ENCODE measurements around the gene HIVEP1. TPM values are rescaled to one million over a fixed set of nuclear protein-coding genes. Genes with fewer than 3 reads are reported as not detected.

Gene HIVEP1
- total RNA-seq, 8 experiments from 2014 or later: 15.0 to 54.8 (median 16.5) TPM

- 85 to 100% (median 99%) methylated on average over 2 to 4 of the region's 4 CpGs for WGBS, 10 experiments
- H3K4me1 ChIP-seq (replicated peaks in 1 of 2): peaks cover 0 to 7% of the 10 kb centered on the region in 2 donors
- no peak overlapping the region for H3K27ac ChIP-seq
- H3K4me3 ChIP-seq: no peak overlapping the region
- in situ Hi-C loops (cut with MboI; ENCODE audit: low pct_unique_long_range_greater_than_20kb in 2 of 9, low sequenced_read_pairs in 9 of 9, unreplicated experiment in 9 of 9): no loop called here
- no peak for ATAC-seq (replicated peaks in 6 of 8)
These were observed 14.0 kb downstream of the HIVEP1 start for GRCh38 chr6:12026120-12026519.

- Histone ChIP-seq H3K4me3 (no peak overlapping the region), H3K4me1 (replicated peaks in 1 of 2) (peaks cover 0 to 7% of the 10 kb centered on the region in 2 donors), H3K27ac (no peak overlapping the region)
- ATAC-seq (replicated peaks in 6 of 8): no peak
- in situ Hi-C loops (cut with MboI; ENCODE audit: low pct_unique_long_range_greater_than_20kb in 2 of 9, low sequenced_read_pairs in 9 of 9, unreplicated experiment in 9 of 9): no loop called here
- 100% methylated on average over 1 of the region's 1 CpG; no CpG with 5 or more reads in 3 of the 10 experiments for WGBS, 10 experiments
These were observed 14.7 kb downstream of the HIVEP1 start for GRCh38 chr6:12026833-12027232.

- peak in 4 of 8 experiments; percentile 27 to 96 (median 47) for ATAC-seq (replicated peaks in 6 of 8)
- in situ Hi-C loops (cut with MboI; ENCODE audit: low pct_unique_long_range_greater_than_20kb in 2 of 9, low sequenced_read_pairs in 9 of 9, unreplicated experiment in 9 of 9): no loop called here
- Histone ChIP-seq H3K4me1 (replicated peaks in 1 of 2) (peaks cover 0 to under 1% of the 10 kb centered on the region in 2 donors), H3K4me3 (no peak overlapping the region), H3K27ac (no peak overlapping the region)
- WGBS, 10 experiments: 20 to 100% (median 77%) methylated on average over 1 to 4 of the region's 4 CpGs
These were observed 16.1 kb downstream of the HIVEP1 start for GRCh38 chr6:12028213-12028612.

- no peak overlapping the region for H3K4me3 ChIP-seq
- H3K4me1 ChIP-seq (replicated peaks in 1 of 2): peaks cover 3 to 5% of the 10 kb centered on the region in 2 donors
- in situ Hi-C loops (cut with MboI; ENCODE audit: low pct_unique_long_range_greater_than_20kb in 2 of 9, low sequenced_read_pairs in 9 of 9, unreplicated experiment in 9 of 9): no loop called here
- H3K27ac ChIP-seq: no peak overlapping the region
- 90 to 100% (median 96%) methylated on average over 2 to 4 of the region's 4 CpGs for WGBS, 10 experiments
- no peak for ATAC-seq (replicated peaks in 6 of 8)
These were observed 18.0 kb downstream of the HIVEP1 start for GRCh38 chr6:12029979-12030737.

- Histone ChIP-seq H3K4me3 (no peak overlapping the region), H3K27ac (no peak overlapping the region), H3K4me1 (replicated peaks in 1 of 2) (peaks cover 3 to 5% of the 10 kb centered on the region in 2 donors)
- 77 to 100% (median 100%) methylated on average over 1 to 2 of the region's 2 CpGs; no CpG with 5 or more reads in 1 of the 10 experiments for WGBS, 10 experiments
- in situ Hi-C loops (cut with MboI; ENCODE audit: low pct_unique_long_range_greater_than_20kb in 2 of 9, low sequenced_read_pairs in 9 of 9, unreplicated experiment in 9 of 9): no loop called here
- no peak for ATAC-seq (replicated peaks in 6 of 8)
These were observed 19.0 kb downstream of the HIVEP1 start for GRCh38 chr6:12030993-12031550.

GRCh38 chr6:12032783-12033573, 20.9 kb downstream of the HIVEP1 start:
- peaks cover 3 to 9% of the 10 kb centered on the region in 2 donors for H3K4me1 ChIP-seq (replicated peaks in 1 of 2)
- no peak overlapping the region for H3K4me3 ChIP-seq
- WGBS, 10 experiments: 61 to 100% (median 89%) methylated on average over 2 to 8 of the region's 8 CpGs
- in situ Hi-C loops (cut with MboI; ENCODE audit: low pct_unique_long_range_greater_than_20kb in 2 of 9, low sequenced_read_pairs in 9 of 9, unreplicated experiment in 9 of 9): no loop called here
- H3K27ac ChIP-seq: no peak overlapping the region
- ATAC-seq (replicated peaks in 6 of 8): no peak

- in situ Hi-C loops (cut with MboI; ENCODE audit: low pct_unique_long_range_greater_than_20kb in 2 of 9, low sequenced_read_pairs in 9 of 9, unreplicated experiment in 9 of 9): no loop called here
- ATAC-seq (replicated peaks in 6 of 8): peak in 4 of 8 experiments; percentile 29 to 67 (median 32)
These were observed 21.7 kb downstream of the HIVEP1 start for GRCh38 chr6:12033770-12034169.

GRCh38 chr6:12034349-12034748, 22.2 kb downstream of the HIVEP1 start:
- no peak overlapping the region for H3K4me3 ChIP-seq
- no peak overlapping the region for H3K27ac ChIP-seq
- in situ Hi-C loops (cut with MboI; ENCODE audit: low pct_unique_long_range_greater_than_20kb in 2 of 9, low sequenced_read_pairs in 9 of 9, unreplicated experiment in 9 of 9): no loop called here
- 54 to 100% (median 80%) methylated on average over 1 to 3 of the region's 3 CpGs; no CpG with 5 or more reads in 1 of the 10 experiments for WGBS, 10 experiments
- peak in 1 of 8 experiments; percentile 57 for ATAC-seq (replicated peaks in 6 of 8)
- H3K4me1 ChIP-seq (replicated peaks in 1 of 2): peaks cover 3 to 9% of the 10 kb centered on the region in 2 donors

More at GRCh38 chr6:12033770-12034169, 21.7 kb downstream of the HIVEP1 start:
- Histone ChIP-seq H3K4me1 (replicated peaks in 1 of 2) (peaks cover 3 to 9% of the 10 kb centered on the region in 2 donors), H3K4me3 (no peak overlapping the region), H3K27ac (no peak overlapping the region)
- WGBS, 10 experiments: 33 to 100% (median 77%) methylated on average over 1 to 4 of the region's 4 CpGs; no CpG with 5 or more reads in 1 of the 10 experiments

- peak in 3 of 8 experiments; percentile 25 to 49 (median 37) for ATAC-seq (replicated peaks in 6 of 8)
- in situ Hi-C loops (cut with MboI; ENCODE audit: low pct_unique_long_range_greater_than_20kb in 2 of 9, low sequenced_read_pairs in 9 of 9, unreplicated experiment in 9 of 9): no loop called here
- WGBS, 10 experiments: 67 to 100% (median 88%) methylated on average over 3 to 5 of the region's 5 CpGs; no CpG with 5 or more reads in 1 of the 10 experiments
- Histone ChIP-seq H3K4me3 (no peak overlapping the region), H3K27ac (no peak overlapping the region), H3K4me1 (replicated peaks in 1 of 2) (peaks cover 3 to 9% of the 10 kb centered on the region in 2 donors)
These were observed 22.7 kb downstream of the HIVEP1 start for GRCh38 chr6:12034837-12035236.

- H3K4me3 ChIP-seq: no peak overlapping the region
- peaks cover 3 to 9% of the 10 kb centered on the region in 2 donors for H3K4me1 ChIP-seq (replicated peaks in 1 of 2)
- WGBS, 10 experiments: 78 to 100% (median 95%) methylated on average over 1 to 8 of the region's 8 CpGs; no CpG with 5 or more reads in 4 of the 10 experiments
- no peak overlapping the region for H3K27ac ChIP-seq
- no peak for ATAC-seq (replicated peaks in 6 of 8)
- in situ Hi-C loops (cut with MboI; ENCODE audit: low pct_unique_long_range_greater_than_20kb in 2 of 9, low sequenced_read_pairs in 9 of 9, unreplicated experiment in 9 of 9): no loop called here
These were observed 24.7 kb downstream of the HIVEP1 start for GRCh38 chr6:12036766-12037165.

- Histone ChIP-seq H3K4me1 (replicated peaks in 1 of 2) (peaks cover 3 to 9% of the 10 kb centered on the region in 2 donors), H3K27ac (no peak overlapping the region), H3K4me3 (no peak overlapping the region)
- ATAC-seq (replicated peaks in 6 of 8): no peak
- in situ Hi-C loops (cut with MboI; ENCODE audit: low pct_unique_long_range_greater_than_20kb in 2 of 9, low sequenced_read_pairs in 9 of 9, unreplicated experiment in 9 of 9): no loop called here
- 60 to 100% (median 88%) methylated on average over 1 to 6 of the region's 6 CpGs for WGBS, 10 experiments
These were observed 25.7 kb downstream of the HIVEP1 start for GRCh38 chr6:12037798-12038197.

- peak in 1 of 8 experiments; percentile 51 for ATAC-seq (replicated peaks in 6 of 8)
- in situ Hi-C loops (cut with MboI; ENCODE audit: low pct_unique_long_range_greater_than_20kb in 2 of 9, low sequenced_read_pairs in 9 of 9, unreplicated experiment in 9 of 9): no loop called here
- H3K4me3 ChIP-seq: no peak overlapping the region
- WGBS, 10 experiments: 60 to 100% (median 90%) methylated on average over 1 to 12 of the region's 12 CpGs; no CpG with 5 or more reads in 1 of the 10 experiments
- no peak overlapping the region for H3K27ac ChIP-seq
- peaks cover 2 to 7% of the 10 kb centered on the region in 2 donors for H3K4me1 ChIP-seq (replicated peaks in 1 of 2)
These were observed 27.7 kb downstream of the HIVEP1 start for GRCh38 chr6:12039540-12040459.
